PC-9 (cell line): Measurements from ENCODE around the gene MYO1B.
A peak's percentile ranks its signal among the peaks of the same experiment; 100 is the strongest.

Experiments used
- CTCF ChIP-seq: fragments of 200-600 bp; sonication (generic); conservative IDR thresholded peaks from 2 replicates; pipeline ENCODE4 v1.6.1; 2017; ENCODE audit warnings: mixed run types, antibody characterized with exemption, mild to moderate bottlenecking, moderate library complexity
- EZH2 ChIP-seq: fragments of 200-600 bp; sonication (generic); IDR thresholded peaks from 2 replicates; pipeline ENCODE4 v1.8.0; 2017; ENCODE audit warnings: antibody characterized with exemption, low read depth

GRCh38 chr2:191245046-191245868 is at the start of gene MYO1B:
- TF ChIP-seq CTCF: peak; percentile 58
- TF ChIP-seq EZH2: no peak
